Measurements from ENCODE around the gene TMEM161A.
A peak's percentile ranks its signal among the peaks of the same experiment; 100 is the strongest.
"Not testable (repeated sequence)": the region's sequence is repeated elsewhere in the genome, so short reads cannot be mapped to it uniquely, and the experiment has no call there.

Gene TMEM161A

DNA sequence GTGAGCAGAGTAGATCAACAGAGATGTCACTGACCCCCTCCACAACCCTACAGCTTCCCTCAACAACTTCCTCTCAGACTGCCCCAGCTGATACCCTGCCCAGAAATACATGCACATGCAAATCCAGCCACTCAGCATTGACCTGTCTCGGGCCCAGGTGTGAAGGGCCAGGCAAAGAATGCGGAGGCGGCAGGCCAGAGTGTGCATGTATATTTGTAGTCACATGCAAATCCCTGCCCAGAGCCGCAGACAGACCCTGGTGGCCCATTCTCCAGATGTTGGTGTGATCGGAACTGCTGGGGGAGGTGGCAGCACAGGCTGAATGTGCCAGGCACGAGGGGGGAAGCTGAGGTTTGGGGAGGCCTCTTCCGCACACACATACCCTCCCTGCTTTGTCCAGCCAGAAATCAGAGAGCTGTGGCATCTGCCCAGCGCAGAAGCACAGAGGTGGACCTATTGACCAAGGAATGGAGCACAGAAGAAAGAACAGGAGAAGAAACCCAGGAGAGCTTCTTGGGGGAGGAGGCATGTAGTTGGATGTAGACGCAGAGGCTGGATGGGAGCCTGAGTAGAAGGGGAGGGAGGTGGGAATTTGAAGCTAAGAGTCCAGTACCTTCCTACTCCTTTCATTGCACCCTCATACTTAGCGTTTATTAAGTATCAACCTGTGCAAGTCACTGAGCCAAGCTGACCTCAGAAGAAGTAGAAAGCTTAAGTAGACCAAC lies 17.4 kb upstream of the TMEM161A start:
- no peak for DNase-seq

GRCh38 chr19:19154768-19155494 lies 16.7 kb upstream of the TMEM161A start:
- no peak for DNase-seq

DNA sequence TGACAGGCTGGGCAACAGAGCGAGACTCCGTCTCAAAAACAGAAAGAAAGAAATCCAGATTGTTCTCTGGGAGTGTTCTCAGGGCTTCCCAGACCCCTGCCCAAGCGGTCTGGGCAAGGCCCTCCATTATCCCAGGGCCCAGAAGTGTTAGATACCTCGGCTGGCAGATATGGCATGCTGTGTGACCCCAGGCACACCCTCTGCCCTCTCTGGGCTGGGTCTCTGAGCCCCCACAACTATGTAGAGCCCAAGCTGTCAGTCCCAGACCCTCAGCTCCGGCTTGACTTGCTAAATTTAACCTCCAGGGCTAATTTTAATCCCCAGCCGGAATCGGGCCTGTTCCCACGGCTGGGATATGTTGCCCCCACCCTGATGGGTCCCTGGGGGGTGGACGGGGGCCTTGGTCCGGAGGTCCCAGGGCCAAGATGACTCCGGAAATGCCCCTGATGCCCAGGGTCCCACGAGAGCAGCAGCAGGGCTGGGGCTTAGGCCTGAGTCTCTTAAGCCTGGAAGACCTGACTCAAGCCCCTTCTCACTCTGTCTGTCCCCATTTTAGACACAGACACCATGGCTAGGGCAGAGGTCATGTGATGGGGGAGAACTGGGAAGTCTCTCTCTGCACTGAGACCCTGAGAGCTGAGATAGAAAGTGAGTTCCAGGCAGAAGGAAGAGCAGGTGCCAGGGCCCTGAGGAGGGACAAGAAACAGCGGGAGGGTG lies 14.5 kb upstream of the TMEM161A start:
- DNase-seq: no peak

- no peak for DNase-seq
Measured at GRCh38 chr19:19151418-19151817, 13.1 kb upstream of the TMEM161A start.

GRCh38 chr19:19149435-19149834 lies 11.2 kb upstream of the TMEM161A start:
- no peak for DNase-seq

DNA sequence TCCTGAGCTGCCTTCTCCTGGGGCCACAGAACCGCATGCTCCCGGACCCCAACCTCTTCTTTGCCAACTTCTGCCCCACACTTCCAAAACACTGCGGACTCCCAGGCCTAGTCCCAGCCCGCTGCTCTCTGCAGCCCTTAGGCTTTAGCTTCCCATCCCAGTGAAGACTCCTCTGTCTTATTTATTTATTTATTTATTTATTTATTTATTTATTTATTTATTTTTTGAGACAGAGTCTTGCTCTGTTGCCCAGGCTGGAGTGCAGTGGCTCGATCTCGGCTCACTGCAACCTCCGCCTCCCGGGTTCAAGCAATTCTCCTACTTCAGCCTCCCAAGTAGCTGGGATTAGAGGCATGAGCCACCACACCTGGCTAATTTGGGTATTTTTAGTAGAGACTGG lies 10.2 kb upstream of the TMEM161A start:
- not testable (repeated sequence) for DNase-seq

GRCh38 chr19:19147344-19147743 lies 9.1 kb upstream of the TMEM161A start:
- DNase-seq: no peak

GRCh38 chr19:19146865-19147264 lies 8.6 kb upstream of the TMEM161A start:
- DNase-seq: no peak

DNA sequence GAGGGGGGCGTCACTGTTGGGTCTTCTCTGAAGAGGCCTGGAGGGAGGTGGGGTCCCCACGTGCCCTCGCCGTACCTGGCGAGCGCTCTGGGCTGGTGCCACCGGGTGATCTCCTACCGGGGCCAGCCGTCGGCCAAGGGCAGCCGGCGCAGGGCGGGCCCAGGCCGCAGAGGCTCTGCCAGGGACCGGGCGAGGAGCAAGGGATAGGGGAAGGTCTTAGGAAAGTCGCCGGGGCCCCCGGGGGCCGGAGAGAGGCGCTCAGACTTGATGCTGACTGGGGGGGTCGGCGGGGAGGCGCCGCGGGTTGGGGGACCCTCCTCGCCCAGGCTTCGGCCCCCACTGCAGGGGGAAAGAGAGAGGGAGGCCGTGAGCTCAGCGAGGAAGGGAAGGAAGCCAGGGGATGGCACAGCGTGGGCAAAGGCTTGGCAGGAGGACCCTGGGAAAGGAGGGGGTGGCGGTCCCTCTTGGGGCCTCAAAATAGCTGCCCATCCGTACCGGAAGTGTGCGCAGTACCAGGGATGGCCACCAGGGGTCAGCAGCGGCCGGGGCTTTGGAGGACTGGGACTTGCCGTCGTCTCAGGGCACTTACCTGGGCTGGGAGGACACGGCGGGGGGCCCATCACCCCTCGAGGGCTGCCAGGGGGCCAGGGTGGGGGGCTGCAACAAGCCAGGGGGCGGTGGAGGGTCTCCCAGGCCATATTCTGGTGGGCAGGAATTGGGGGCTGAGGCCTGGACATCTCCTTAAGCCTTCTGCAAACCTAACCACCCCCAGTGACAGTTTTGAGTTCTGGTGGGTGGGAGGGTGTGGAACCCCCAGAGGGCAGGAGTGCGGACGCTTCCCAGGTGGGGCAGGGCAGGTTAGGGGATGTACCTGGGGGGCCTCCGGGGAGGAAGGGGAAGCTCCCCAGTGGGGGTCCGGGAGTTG lies 7.7 kb upstream of the TMEM161A start:
- peak; percentile 58 for DNase-seq

- no peak for DNase-seq
Measured at GRCh38 chr19:19145281-19145680, 7.0 kb upstream of the TMEM161A start.

DNA sequence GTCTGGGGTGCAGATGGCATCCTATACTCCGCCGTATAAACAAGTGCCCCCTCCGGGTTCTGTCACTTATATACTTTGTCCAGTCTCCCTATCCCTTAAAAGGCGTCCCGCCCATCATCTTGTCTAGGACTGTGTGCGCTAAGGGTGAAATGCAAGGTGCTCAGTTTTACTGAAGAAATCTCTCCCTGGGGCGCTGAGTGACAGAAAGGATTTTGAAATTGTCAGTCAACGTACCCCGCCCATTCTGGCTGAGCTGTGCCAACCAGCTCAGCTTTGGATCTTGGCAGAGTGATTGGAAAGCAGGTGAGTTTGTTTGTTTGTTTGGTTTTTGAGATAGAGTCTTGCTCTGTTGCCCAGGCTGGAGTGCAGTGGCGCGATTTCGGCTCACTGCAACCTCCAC lies 4.1 kb upstream of the TMEM161A start:
- DNase-seq: no peak

- DNase-seq: no peak
Measured at GRCh38 chr19:19140476-19140875, 2.2 kb upstream of the TMEM161A start.

DNA sequence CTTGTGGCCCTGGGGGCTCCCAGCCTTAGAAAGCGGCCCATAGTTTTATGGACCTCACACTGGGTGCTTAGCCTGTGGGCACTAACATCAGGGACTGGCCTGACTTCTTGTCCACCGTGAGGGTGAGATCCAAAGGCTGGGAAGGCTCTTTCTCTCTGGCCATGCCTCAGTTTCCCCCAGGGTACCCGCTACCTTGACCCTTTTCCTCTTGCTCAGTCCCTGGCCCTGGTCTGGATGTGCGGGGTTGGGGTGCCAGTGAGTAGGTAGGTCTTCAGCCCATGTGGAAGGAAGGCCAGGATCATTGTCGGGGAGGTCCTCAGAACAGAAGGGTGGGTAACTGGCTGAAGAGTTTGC lies 1.6 kb upstream of the TMEM161A start:
- DNase-seq: no peak

- no peak for DNase-seq
Measured at GRCh38 chr19:19137556-19138108, 646 bp downstream of the TMEM161A start.

DNA sequence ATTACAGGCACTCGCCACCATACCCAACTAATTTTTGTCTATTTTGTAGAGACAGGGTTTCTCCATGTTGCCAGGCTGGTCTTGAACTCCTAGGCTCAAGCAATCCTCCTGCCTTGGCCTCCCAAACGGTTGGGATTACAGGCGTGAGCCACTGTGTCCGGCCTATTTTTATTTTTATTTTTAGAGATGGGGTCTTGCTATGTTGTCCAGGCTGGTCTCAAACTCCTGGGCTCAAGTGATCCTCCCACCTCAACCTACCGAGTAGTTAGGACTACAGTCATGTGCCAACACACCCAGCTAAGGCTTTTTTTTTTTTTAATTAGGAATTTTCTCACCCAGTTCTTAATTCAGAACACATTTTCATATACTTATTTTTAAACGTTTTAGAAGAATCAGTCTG lies 2.6 kb downstream of the TMEM161A start:
- DNase-seq: not testable (repeated sequence)

DNA sequence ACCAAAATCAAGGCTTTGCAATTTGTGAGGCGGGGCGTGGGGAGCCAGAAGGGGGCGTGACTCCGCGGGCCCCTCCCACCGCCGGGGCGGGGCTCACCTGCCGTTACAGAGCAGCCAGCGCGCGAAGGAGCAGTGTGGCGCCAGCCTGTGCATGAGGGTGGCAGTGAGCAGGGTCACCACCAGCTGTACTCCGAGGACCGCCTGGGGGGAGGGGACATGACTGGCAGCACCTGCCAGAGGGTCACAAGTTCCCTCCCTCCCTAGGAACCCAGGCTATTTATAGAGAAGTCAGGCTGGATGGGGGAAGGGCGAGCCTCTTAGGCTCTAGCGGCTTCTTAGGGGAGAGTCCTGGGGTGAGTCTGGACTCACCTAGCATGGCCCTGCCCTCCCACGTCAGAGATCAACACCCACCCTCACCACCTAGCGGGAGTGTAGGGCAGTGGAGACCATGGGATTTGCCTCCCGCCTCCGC lies 3.6 kb downstream of the TMEM161A start:
- DNase-seq: no peak

- DNase-seq: no peak
Measured at GRCh38 chr19:19133985-19134384, 4.3 kb downstream of the TMEM161A start.

GRCh38 chr19:19132912-19133311 lies 5.4 kb downstream of the TMEM161A start:
- DNase-seq: no peak

- no peak for DNase-seq
Measured at GRCh38 chr19:19131989-19132388, 6.3 kb downstream of the TMEM161A start.

DNA sequence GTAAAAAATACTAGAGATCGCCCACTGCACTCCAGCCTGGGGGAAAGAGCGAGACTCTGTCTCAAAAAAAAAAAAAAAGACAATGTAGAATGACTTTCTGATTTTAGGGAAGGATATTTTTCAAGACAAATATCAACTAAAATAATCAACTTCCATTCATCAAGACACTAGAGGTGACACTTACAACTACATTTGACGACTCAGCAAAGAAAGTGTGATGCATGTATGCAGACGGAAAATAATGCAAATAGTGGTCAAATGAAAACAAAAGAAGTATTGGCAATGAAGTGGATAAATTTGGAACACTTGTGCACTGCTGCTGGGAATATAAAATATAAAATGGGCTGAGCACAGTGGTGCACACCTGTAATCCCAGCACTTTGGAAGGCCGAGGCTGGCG lies 12.2 kb downstream of the TMEM161A start:
- DNase-seq: no peak

DNA sequence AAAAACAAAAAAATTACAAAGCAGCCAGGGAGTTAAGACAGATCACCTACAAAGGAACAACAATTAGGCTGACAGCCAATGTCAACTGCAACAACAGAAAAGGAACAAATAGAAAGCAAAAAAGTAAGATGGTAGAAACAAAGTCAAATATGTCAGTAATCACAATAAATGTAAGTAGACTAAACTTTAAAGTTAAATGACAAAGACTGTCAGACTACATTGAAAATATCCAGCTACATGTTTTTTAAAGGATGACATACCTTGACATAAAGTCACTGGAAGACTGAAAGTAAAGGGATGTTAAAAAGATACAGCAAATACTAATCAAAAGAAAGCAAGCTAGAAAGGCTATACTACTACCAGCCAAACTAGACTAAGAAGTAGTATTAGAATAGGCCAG lies 14.9 kb downstream of the TMEM161A start:
- DNase-seq: no peak

- no peak for DNase-seq
Measured at GRCh38 chr19:19122902-19123301, 15.4 kb downstream of the TMEM161A start.

Data from fibroblast of skin of back (primary cell).